Epithelial cell of alveolus of lung (primary cell): Measurements from ENCODE around the gene MRGPRX3. TPM values are rescaled to one million over a fixed set of nuclear protein-coding genes. Genes with fewer than 3 reads are reported as not detected.

Experiments
- total RNA-seq: library from RNA; depleted of rRNA; stranded (reverse); fragments of >200 nt; gene quantifications from 2 replicates; pipeline ENCODE4 v1.2.1, GENCODE V29; 2015

Gene MRGPRX3
- total RNA-seq = not detected in 2 replicates

DNA sequence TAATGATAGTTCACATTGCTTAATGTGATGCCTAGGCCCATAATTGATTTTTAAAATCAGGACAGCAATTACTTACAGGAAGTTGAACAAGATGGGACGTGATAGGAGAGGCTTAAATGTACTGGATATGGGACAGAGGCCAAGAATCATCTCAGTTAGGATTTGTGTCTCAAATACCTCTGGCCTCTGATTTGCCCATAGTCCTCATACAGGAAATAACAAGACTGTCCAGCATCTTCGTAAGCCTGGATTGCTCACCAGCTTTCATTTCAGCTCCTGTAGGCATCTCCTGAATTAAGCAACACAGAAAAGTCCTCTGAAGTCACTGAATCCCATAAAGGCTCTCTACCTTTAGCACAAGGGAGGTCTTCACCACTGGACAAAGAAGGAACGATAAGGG is at the start of gene MRGPRX3:
TSS of gene MRGPRX3 (plus strand) at position 231 of the 400 bp plus-strand sequence. CDS start 4,632 bp downstream, outside the sequence.

DNA sequence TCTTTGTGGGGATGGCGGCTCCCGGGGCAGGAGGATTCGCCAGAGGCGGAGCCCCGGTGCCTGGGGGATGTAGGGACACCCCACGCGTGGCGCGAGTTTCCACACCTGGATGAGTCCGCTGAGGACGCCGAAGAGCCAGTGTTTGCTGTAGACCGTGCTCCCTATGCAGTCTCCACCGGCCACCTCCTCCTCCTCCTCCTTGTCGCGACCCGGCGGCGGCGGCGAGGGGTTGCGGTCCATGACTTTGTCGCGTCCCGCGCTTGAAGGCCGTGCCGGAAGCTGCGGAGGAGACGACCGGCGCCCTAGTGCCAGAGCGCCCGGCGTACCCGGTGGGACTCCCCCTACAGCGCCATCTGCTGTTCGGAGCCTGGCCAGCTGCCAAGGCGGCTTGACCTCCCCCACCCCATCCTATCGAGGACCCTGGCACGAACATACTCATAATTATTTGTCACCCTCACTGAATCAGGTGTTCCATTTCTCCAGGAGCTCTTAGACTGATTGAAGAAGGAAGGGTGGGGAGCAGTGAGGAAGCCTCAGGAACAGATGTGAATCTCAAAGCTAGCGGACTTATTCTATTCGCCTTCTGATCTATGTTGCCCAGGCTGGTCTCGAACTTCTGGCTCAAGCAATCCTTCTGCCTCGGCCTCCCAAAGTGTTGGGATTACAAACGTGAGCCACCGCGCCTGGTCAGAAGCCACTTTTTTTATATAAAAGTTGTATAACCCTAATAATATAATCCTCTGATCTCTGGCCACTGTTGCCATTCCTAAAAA is 26.4 kb upstream of the MRGPRX3 start, which contains the start of gene SAAL1:
TSS of gene SAAL1 (minus strand) at position 281 of the 773 bp plus-strand sequence. CDS start at position 240, 41 bp downstream.

GRCh38 chr11:18172666-18173065 is 40.3 kb downstream of the MRGPRX3 start, which contains the start of gene MRGPRX4:
Gene MRGPRX4 (plus strand): TSS chr11:18172837. CDS start chr11:18173257, 420 bp downstream.

Other genes starting within 250 kb of the MRGPRX3 start
- gene SERGEF, start 119.5 kb upstream of the MRGPRX3 start, total RNA-seq = 22.5 and 24.4 TPM in 2 replicates
- gene TPH1, start 86.3 kb upstream of the MRGPRX3 start, total RNA-seq = under 0.01 TPM in 2 replicates
- 15.1 and 21.2 TPM in 2 replicates for gene SAAL1, start 26.5 kb upstream of the MRGPRX3 start, total RNA-seq
- not detected in 2 replicates for gene MRGPRX4, start 40.3 kb downstream of the MRGPRX3 start, total RNA-seq
- not detected in 2 replicates for gene SAA4, start 104.2 kb downstream of the MRGPRX3 start, total RNA-seq
- 1.3 TPM in 1 of 2 replicates, not detected in the other for gene SAA2, start 116.1 kb downstream of the MRGPRX3 start, total RNA-seq
- gene SAA1, start 133.7 kb downstream of the MRGPRX3 start, total RNA-seq = 2.1 TPM in 1 of 2 replicates, not detected in the other
- gene HPS5, start 189.6 kb downstream of the MRGPRX3 start, total RNA-seq = 8.9 and 16.4 TPM in 2 replicates
- gene GTF2H1, start 190.0 kb downstream of the MRGPRX3 start, total RNA-seq = 29.1 and 42.7 TPM in 2 replicates